ENCODE data around the gene RABL6. TPM values are rescaled to one million over a fixed set of nuclear protein-coding genes. Genes with fewer than 3 reads are reported as not detected.

The RABL6 gene
- total and polyA plus RNA-seq, 2 of the 4 experiments (the other 2 are of a cell fraction) = 37.1 to 47.5 TPM

- ATAC-seq (ENCODE audit: low read depth) (no peak), DNase-seq (no peak)
- CTCF ChIA-PET = no interaction called here
- H3K18ac ChIP-seq (ENCODE audit: low read depth, low read length) = no peak overlapping the region
- H4K91ac ChIP-seq (ENCODE audit: insufficient read depth, low read depth, low read length) = no peak overlapping the region
- H3K56ac ChIP-seq (ENCODE audit: extremely low read depth, insufficient read depth, low read length) = no peak overlapping the region
- dilution Hi-C loops (cut with HindIII; ENCODE audit: low sequenced_read_pairs, unreplicated experiment) = no loop called here
- H2AK5ac ChIP-seq (ENCODE audit: low read depth, low read length) = no peak overlapping the region
- no peaks in the 10 kb centered on the region for H3K9me3 ChIP-seq (ENCODE audit: control insufficient read depth, insufficient read depth, low read length)
- H2BK5ac ChIP-seq (ENCODE audit: low read depth, low read length, poor library complexity, severe bottlenecking) = no peak overlapping the region
- 93% methylated on average over 3 of the region's 6 CpGs; no CpG with 5 or more reads in 1 of the 2 experiments for WGBS, 2 experiments (ENCODE audit: extremely low coverage in 2 of 2, insufficient read length in 1 of 2)
- no peak overlapping the region for H3K9ac ChIP-seq (ENCODE audit: low read depth, low read length)
- TF ChIP-seq CHD1 (IDR thresholded peaks at IDR 0.05; ENCODE audit: low read depth, low read length) (no peak), RAD21 (IDR thresholded peaks at IDR 0.05; ENCODE audit: low read length) (no peak), CEBPB (IDR thresholded peaks at IDR 0.05; ENCODE audit: low read depth, low read length) (no peak)
- H3K4ac ChIP-seq (ENCODE audit: low read depth, low read length) = no peak overlapping the region
- H3K9me1 ChIP-seq (ENCODE audit: insufficient read depth, low read length) = no peaks in the 10 kb centered on the region
- H4K20me1 ChIP-seq (ENCODE audit: insufficient read depth, low read length) = peaks cover 8% of the 10 kb centered on the region
- no peak overlapping the region for H3K23ac ChIP-seq (ENCODE audit: low read depth, low read length)
- no peak overlapping the region for H2BK15ac ChIP-seq (ENCODE audit: low read depth, low read length)
- POLR2A ChIA-PET (ENCODE audit: unreplicated experiment) = no interaction called here
- H2AFZ ChIP-seq (replicated peaks; ENCODE audit: low read length, poor library complexity) = no peak overlapping the region
- no peak overlapping the region for H3K14ac ChIP-seq (replicated peaks; ENCODE audit: low read depth, low read length)
- peaks cover 37% of the 10 kb centered on the region for H3K27me3 ChIP-seq (ENCODE audit: control insufficient read depth, insufficient read depth, low read length)
- H3K4me1 ChIP-seq (ENCODE audit: control insufficient read depth, insufficient read depth, low read length) = peaks cover 10% of the 10 kb centered on the region
- peak overlapping the region; percentile 1 for H2AK9ac ChIP-seq (replicated peaks; ENCODE audit: low read depth, low read length, poor library complexity)
- no peaks in the 10 kb centered on the region for H3K36me3 ChIP-seq (ENCODE audit: control insufficient read depth, insufficient read depth, low read length)
- no peak overlapping the region for H3K4me2 ChIP-seq (ENCODE audit: low read depth, low read length)
- BruUV-seq (replicated peaks) = no TSS peak
- no peak overlapping the region for H3K4me3 ChIP-seq (ENCODE audit: insufficient read depth, low read depth, low read length)
- H4K5ac ChIP-seq (ENCODE audit: low read depth, low read length) = no peak overlapping the region
- H4K8ac ChIP-seq (ENCODE audit: low read depth in 2 of 2, low read length in 2 of 2) = no peak overlapping the region
- H2BK120ac ChIP-seq (ENCODE audit: low read depth, low read length) = no peak overlapping the region
- H2BK20ac ChIP-seq (ENCODE audit: low read depth, low read length) = no peak overlapping the region
- H3K27ac ChIP-seq (ENCODE audit: insufficient read depth, low read length) = no peak overlapping the region
- intact Hi-C loops (cut with micrococcal nuclease) = no loop called here
- in situ Hi-C loops (cut with MboI; ENCODE audit: low sequenced_read_pairs) = no loop called here
- H3K79me1 ChIP-seq (ENCODE audit: low read depth in 1 of 2, low read length in 2 of 2) = no peaks in the 10 kb centered on the region
These were observed 9.1 kb upstream of the RABL6 start for GRCh38 chr9:136798708-136799078.

All from IMR-90 (cell line).